Mononuclear cell (primary cell): ENCODE measurements around the gene ITSN1. TPM values are rescaled to one million over a fixed set of nuclear protein-coding genes. Genes with fewer than 3 reads are reported as not detected.

ENCODE experiments used
- H3K27me3 ChIP-seq: 2 replicates; pipeline ENCODE4 v1.6.0; 2011; ENCODE audit warnings: low read length, control low read depth; ENCODE audit not compliant: insufficient read depth
- H3K4me1 ChIP-seq: 2 replicates; pipeline ENCODE4 v1.5.1; 2011; ENCODE audit warnings: mild to moderate bottlenecking, low read length, control low read depth; ENCODE audit not compliant: insufficient read depth
- H3K4me3 ChIP-seq: 2 replicates; pipeline ENCODE4 v1.5.1; 2011; ENCODE audit warnings: mild to moderate bottlenecking, low read length, moderate library complexity
- H3K9me3 ChIP-seq: 2 replicates; pipeline ENCODE4 v1.5.1; 2011; ENCODE audit warnings: low read depth, mild to moderate bottlenecking, control low read depth, low read length
- total RNA-seq: library from RNA; depleted of rRNA; stranded (reverse); fragments of >200 nt; gene quantifications from one replicate; pipeline ENCODE4 v1.2.3, GENCODE V29; 2012

Gene ITSN1
- total RNA-seq, 1 donor: 2.1 TPM

DNA sequence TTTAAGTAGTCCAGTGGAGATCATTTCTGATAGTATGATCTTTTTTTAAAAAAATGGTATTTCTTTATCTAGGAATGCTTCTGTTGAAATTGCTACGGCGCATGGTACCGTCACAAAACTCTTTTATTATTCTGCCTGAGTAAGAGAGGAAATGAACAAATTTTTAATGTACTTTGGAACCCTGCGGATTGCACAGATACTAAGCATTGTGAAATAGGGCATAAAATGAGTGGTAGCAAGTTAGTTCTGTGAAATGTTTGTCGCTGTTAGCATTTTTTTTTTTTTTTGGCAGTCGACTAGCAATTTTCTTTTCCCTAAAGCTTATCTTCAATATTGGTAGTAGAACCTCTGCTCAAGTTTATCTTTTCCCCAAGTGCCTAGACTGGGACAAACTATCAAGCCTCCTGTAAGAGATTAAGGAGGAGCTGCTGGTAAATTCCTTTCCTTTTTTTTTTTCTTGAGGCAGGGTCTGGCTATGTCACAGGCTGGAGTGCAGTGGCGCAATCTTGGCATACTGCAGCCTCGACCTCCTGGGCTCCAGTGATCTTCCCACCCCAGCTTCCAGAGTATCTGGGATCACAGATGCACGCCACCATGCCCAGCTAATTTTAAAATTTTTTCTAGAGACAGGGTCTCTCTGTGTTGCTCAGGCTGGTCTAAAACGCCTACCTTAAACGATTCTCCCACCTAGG lies 2.2 kb downstream of the ITSN1 start:
- Histone ChIP-seq H3K4me3 (no peak overlapping the region), H3K27me3 (peaks cover 20% of the 10 kb centered on the region), H3K4me1 (peaks cover 41% of the 10 kb centered on the region), H3K9me3 (no peaks in the 10 kb centered on the region)

DNA sequence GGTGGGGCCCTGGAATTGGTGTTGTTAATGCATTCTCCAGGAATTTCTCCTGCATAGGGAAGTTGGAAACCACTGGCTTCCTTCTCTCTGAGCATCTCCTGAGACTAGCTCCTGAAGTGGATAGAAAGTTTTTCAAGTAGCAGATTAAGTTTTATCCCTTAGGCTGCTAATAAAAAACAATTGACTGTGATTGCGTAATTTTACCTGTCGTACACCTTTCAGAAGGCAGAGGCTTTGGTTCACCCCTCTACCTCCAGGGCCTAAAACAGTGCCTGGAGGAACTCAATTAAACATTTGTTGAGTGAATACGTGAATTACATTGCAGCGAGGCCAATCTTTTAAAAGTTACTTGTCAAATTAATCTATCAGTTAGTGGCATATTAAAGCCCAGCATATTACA lies 3.4 kb downstream of the ITSN1 start:
- peaks cover 34% of the 10 kb centered on the region for H3K4me1 ChIP-seq
- H3K27me3 ChIP-seq: peaks cover 20% of the 10 kb centered on the region
- no peak overlapping the region for H3K4me3 ChIP-seq
- H3K9me3 ChIP-seq: no peaks in the 10 kb centered on the region

DNA sequence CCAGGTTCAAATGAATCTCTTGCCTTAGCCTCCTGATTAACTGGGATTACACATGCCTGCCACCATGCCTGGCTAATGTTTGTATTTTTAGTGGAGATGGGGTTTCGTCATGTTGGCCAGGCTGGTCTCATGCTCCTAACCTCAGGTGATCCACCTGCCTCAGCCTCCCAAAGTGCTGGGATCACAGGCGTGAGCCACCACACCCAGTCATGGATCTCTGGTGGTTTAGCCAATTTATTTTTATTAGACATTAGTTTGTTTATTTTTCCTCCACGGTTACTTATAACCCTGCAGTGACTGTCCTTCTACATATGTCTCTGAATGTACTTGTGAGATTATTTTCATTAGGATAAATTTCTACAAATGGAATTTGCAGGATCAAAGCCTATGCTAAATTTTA lies 5.3 kb downstream of the ITSN1 start:
- H3K4me1 ChIP-seq: peaks cover 26% of the 10 kb centered on the region
- H3K9me3 ChIP-seq: no peaks in the 10 kb centered on the region
- no peak overlapping the region for H3K4me3 ChIP-seq
- H3K27me3 ChIP-seq: peaks cover 20% of the 10 kb centered on the region

DNA sequence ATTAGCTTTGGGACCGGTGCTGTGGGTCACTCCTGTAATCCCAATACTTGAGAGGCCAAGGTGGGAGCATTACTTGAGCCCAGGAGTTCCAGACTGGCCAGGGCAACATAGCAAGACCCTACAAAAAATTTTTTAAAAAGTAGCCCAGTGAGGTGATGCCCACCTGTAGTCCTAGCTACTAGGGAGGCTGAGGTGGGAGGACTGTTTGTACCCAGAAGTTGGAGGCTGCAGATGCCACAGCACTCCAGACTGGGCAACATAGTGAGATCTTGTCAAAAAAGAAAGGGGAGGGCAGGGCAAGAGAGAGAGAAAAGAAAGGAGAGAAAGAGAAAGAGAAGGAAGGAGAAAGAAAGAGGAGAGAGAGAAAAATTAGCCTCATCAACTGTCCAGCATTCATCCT lies 6.3 kb downstream of the ITSN1 start:
- Histone ChIP-seq H3K4me3 (no peak overlapping the region), H3K4me1 (peaks cover 21% of the 10 kb centered on the region), H3K9me3 (no peaks in the 10 kb centered on the region), H3K27me3 (peaks cover 17% of the 10 kb centered on the region)

DNA sequence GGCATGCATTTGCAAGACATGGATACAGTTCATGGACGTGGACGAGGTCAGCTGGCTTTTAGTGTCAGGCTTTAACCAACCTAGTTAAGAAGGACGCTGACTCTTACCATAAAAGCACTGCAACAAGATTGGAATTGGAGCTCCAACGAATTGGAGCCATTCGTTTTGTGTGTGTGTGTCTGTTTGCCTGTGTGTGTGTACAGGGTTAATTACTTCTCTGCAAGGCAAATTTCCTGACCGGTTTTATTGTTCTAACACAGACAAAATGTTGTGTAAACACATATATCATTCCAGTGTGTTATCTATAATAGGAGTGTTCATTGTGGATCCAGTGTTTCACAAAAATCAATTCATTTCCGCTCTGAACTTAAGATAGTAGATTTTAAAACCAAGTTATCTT lies 7.9 kb downstream of the ITSN1 start:
- peaks cover 1% of the 10 kb centered on the region for H3K27me3 ChIP-seq
- no peak overlapping the region for H3K4me3 ChIP-seq
- H3K9me3 ChIP-seq: no peaks in the 10 kb centered on the region
- peaks cover 12% of the 10 kb centered on the region for H3K4me1 ChIP-seq

DNA sequence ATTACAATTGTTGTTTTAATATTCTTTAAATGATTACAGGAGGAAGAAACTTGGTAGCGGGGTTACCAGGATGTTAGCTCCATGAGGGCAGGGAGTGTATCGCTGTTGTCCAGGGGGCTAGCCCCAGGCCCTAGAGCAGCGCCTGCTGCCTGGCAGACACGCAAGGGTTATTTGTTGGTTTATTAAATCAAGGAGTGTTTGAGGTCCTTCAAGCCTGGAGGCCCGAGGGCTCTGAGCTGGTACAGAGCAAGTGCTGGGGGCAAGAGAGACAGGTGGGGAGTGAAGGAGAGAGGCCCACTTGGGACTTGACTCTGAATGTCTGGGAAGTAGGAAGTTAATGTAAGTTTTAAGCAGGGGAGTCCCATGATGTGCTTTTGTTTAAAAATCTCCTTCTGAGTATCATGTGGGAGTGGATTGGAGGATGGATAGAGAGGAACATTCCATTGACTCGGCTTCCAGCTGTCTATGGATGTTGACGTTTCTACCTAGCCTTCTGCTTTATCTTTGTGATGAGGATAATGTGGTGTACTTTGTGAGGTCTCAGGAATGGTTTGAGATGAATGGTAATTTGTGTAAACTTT lies 8.7 kb downstream of the ITSN1 start:
- H3K9me3 ChIP-seq: no peaks in the 10 kb centered on the region
- H3K4me3 ChIP-seq: no peak overlapping the region
- no peaks in the 10 kb centered on the region for H3K27me3 ChIP-seq
- peaks cover 15% of the 10 kb centered on the region for H3K4me1 ChIP-seq

DNA sequence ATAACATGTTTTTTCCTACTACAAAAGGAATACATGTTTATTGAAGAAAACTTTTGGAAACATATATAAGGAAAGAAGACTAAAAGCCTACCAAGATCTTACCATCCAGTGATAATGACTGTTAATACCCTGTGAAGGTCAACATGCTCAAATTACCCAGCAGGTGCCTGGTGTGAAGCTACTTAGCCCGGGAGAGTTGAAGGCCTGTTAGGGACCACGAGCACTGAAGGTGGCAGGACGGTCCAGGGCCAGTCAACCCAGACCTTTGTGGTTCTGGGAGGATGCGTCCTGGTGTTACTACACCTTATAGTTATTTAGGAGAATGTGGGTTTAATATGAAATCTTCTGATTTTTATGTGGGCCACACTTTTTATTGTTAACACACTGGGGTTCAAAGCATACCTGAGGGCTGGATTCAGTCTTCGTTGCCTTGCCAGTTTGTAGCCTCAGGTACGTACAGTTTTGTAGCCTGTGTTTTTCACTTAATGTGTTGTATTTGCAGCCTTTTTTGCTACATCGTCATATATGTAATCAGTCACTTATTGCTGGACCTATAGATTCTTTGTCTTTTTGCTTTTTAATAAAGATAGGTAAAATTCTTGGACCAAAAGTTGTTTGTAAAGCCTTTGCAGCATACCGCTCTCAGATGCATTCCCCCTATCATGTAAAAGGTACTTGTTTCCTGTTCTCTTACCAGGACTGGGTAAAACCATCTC lies 9.8 kb downstream of the ITSN1 start:
- H3K4me3 ChIP-seq: no peak overlapping the region
- no peaks in the 10 kb centered on the region for H3K9me3 ChIP-seq
- H3K27me3 ChIP-seq: no peaks in the 10 kb centered on the region
- H3K4me1 ChIP-seq: peaks cover 24% of the 10 kb centered on the region

DNA sequence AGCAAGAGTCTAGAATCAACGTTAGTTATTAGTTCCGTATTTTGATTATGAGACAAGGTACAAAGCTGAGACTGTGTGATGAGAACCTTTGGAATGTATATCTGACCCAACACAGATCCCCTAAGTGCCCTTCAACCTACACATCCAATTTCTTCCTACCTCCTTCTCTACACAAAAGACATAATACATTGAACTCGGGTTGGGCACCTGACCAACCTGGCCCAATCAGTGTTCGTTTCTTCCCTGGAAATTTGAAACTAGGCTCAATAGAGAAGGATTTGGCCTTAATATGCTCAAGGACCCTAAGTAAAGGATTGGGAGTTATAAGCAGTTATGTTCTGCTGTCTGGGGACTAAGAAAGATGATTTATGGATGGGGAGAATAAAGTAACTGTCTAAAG lies 12.1 kb downstream of the ITSN1 start:
- Histone ChIP-seq H3K9me3 (no peaks in the 10 kb centered on the region), H3K4me3 (no peak overlapping the region), H3K27me3 (no peaks in the 10 kb centered on the region), H3K4me1 (peaks cover 26% of the 10 kb centered on the region)

DNA sequence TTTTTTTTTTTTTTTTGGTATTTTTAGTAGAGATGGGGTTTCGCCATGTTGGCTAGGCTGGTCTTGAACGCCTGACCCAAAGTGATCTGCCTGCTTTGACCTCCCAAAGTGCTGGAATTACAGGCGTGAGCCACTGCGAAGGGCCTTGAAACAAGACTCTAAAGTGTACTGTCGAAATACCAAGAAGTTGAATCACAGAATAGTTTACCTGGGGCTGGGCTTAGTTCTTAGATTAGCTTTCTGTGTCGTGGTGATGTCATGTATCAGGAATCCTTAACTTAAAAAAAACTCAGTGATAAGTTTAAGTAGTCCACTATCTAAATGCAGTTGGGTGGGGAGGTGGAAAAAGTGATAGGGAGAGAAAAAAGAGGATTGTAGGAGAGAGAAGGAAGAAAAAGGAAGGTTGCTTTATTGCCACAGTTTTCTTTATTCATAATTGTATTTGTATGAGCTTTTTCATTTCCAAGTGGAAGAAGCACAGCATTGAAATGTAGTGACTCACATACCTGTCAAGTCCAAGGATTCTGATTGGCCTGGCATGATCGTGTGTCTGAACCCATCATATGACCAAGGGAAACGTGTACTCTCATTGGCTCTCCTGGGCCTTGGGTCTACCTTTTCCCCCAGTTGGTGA lies 13.4 kb downstream of the ITSN1 start:
- peaks cover 24% of the 10 kb centered on the region for H3K4me1 ChIP-seq
- H3K27me3 ChIP-seq: no peaks in the 10 kb centered on the region
- H3K4me3 ChIP-seq: no peak overlapping the region
- no peaks in the 10 kb centered on the region for H3K9me3 ChIP-seq

DNA sequence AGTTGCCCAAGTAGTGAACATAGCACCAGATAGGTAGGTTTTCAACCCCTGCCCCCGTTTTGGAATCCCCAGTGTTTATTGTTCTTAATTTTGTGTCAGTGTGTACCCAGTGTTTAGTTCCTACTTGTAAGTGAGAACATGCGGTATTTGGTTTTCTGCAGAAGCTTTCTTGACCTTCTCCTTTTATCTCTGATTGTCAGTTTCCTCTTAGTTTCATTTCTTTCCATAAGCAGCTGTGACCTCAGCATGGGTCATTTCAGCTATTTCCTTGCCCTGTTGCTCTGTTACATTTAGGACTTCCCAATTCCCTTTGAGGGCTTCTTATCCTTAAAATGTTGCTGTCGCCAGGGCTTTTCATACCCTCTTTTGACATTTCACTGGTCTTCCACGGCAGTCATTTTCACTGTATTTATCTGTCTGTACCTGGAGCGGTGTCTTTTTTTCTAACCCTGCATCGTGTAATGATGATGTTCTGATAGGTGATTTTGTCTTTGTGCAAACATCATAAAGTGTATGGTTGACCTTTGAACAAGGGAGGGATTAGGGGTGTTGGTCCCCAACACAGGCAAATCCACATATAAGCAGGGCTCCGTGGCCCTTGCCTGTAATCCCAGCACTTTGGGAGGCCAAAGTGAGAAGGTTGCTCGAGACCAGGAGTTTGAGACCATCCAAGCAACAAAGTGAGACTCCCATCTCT lies 15.0 kb downstream of the ITSN1 start:
- Histone ChIP-seq H3K9me3 (no peaks in the 10 kb centered on the region), H3K4me1 (peaks cover 24% of the 10 kb centered on the region), H3K27me3 (no peaks in the 10 kb centered on the region), H3K4me3 (no peak overlapping the region)

DNA sequence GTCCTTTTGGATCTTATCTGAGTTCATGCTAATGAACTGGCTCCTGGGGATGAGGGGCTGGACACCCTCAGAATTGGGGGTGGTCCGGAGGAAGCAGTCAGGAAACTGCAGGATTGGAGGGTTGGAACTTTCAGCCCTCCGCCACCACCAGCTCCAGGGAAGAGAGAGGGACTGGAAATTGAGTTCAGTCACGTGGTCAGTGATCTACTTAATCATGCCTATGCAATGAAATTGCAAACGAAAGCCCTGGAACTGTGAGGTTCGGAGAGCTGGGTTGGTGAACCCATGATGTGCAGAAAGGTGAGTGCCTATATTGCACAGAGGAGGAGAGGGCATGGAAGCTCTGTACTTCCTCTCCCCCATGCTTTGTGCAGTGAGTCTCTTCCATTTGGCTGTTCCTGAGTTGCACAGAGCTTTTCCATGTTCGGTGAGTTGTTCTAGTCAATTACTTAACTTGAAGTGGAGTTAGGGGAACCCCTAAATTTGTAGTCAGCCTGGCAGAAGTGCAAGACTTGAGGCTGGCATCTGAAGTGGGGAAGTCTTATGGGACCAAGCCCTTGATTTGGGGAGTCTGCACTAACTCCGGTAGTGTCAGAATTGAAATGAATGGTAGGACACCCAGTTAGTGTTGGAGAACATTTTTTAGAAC lies 16.7 kb downstream of the ITSN1 start:
- H3K4me1 ChIP-seq: peaks cover 24% of the 10 kb centered on the region
- no peaks in the 10 kb centered on the region for H3K27me3 ChIP-seq
- H3K4me3 ChIP-seq: no peak overlapping the region
- no peaks in the 10 kb centered on the region for H3K9me3 ChIP-seq

DNA sequence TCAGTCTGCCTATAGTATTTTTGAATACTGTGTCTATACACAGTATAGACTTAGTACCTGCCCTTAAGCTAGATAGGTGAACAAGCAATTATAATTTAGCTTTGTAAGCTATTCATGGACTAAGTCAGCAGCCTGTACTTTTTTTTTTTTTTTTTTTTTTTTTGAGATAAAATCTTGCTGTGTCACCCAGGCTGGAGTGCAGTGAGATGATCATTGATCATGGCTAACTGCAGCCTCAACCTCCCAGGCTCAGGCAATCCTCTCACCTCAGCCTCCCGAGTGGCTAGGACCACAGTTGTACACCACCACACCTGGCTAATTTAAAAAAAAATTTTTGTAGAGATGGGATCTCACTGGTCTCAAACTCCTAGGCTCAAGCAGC lies 17.3 kb downstream of the ITSN1 start:
- H3K4me1 ChIP-seq: peaks cover 24% of the 10 kb centered on the region
- no peak overlapping the region for H3K4me3 ChIP-seq
- no peaks in the 10 kb centered on the region for H3K9me3 ChIP-seq
- H3K27me3 ChIP-seq: no peaks in the 10 kb centered on the region

DNA sequence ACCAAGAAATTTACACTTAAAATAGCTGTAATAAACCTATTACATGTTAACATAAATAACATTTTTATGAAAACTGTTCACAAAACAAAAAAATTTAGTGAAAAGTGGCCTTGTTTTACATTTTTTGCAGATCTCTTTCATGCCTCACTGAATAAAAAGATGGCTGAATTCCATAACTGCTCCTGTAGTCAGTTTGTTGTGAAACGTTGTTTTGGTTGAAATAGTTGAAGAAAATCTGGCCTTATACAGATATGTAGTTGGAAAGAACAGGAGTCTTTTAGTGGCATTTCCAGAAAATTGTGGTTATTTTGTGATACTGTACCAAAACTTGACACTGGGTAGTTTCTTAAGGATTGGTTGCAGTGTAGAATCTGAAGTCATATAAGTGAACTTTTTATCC lies 18.1 kb downstream of the ITSN1 start:
- Histone ChIP-seq H3K9me3 (no peaks in the 10 kb centered on the region), H3K4me3 (no peak overlapping the region), H3K4me1 (peaks cover 18% of the 10 kb centered on the region), H3K27me3 (no peaks in the 10 kb centered on the region)

DNA sequence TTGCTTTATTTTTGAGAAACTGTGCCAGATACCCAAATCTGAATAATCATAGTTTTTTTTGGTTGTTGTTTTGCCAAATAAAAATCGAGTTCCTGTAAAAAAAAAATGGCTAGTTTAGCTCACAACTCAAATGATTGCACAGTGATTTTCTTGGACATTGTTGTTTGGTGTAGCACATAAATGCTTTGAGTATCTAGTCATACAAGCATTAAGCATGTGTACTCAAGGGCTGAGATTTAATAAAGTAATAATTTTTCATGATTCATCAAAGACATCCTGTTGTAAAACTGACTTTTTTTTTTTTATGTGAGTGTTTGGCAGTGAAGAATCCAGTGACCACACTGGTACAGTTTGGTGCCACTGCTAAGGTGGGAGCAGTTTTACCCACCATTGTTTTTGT lies 18.8 kb downstream of the ITSN1 start:
- Histone ChIP-seq H3K4me3 (no peak overlapping the region), H3K4me1 (peaks cover 15% of the 10 kb centered on the region), H3K9me3 (no peaks in the 10 kb centered on the region), H3K27me3 (no peaks in the 10 kb centered on the region)
